ENCODE data around the gene FCHSD2. TPM values are rescaled to one million over a fixed set of nuclear protein-coding genes. Genes with fewer than 3 reads are reported as not detected.

The FCHSD2 gene
- total RNA-seq (ENCODE audit: low replicate concordance): 6.2 and 8.0 TPM in 2 replicates

DNA sequence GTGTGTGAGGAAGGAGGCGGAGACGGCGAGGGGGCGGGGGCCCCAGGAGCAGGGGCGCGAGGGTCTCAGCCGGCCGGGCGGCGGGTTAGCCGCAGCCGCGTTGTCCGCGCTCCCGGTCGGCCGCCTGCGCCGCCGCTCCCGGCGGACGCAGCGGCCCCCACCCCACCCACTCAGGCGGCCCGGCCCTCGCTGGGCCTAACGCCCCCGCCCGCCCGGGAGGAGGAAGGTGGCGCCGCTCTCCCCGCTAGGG, at the start of gene FCHSD2:
Gene FCHSD2 (minus strand): TSS at position 191 of the 250 bp plus-strand sequence. CDS start 441 bp downstream, outside the sequence.

DNA sequence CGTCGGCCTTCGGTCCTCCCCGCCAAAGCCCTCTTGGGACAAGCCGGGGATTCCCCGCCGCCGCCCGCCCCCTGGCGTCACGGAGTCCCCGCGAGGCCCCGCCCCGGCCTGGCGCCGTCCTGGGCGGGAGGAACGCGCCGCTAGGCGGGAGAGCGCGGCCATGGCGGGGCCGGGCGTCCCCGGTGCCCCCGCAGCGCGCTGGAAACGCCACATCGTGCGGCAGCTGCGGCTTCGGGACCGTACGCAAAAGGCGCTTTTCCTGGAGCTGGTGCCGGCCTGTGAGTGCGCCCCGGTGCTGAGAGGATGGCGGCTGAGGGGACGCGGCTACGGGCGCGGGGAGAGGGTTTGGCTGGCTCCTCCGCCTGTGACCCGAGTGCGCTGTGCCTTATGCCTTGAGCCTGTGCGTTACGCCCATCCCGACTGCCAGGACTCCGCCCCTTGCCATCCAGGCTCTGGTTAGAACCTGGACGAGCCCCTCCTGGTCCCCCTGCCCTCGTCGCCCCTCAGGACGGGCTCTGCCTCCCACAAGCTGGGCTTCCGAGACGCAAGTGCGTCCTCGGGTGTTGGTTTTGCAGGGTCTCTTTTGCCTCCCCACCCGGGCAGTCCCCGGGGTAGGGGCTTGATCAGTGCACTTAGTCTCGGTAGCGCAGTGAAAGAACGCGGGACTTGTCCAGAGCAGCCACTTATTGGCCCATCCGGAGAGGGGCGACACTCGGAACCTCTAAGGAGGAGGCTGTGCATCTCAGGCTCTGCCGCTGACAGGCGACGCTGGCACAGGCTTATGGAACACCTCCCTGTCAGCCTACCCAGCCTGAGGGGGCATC, 327.6 kb downstream of the FCHSD2 start, which contains the start of gene ATG16L2:
Gene ATG16L2 (plus strand): TSS at position 126 of the 824 bp plus-strand sequence. CDS start 35 bp downstream, at position 161.

DNA sequence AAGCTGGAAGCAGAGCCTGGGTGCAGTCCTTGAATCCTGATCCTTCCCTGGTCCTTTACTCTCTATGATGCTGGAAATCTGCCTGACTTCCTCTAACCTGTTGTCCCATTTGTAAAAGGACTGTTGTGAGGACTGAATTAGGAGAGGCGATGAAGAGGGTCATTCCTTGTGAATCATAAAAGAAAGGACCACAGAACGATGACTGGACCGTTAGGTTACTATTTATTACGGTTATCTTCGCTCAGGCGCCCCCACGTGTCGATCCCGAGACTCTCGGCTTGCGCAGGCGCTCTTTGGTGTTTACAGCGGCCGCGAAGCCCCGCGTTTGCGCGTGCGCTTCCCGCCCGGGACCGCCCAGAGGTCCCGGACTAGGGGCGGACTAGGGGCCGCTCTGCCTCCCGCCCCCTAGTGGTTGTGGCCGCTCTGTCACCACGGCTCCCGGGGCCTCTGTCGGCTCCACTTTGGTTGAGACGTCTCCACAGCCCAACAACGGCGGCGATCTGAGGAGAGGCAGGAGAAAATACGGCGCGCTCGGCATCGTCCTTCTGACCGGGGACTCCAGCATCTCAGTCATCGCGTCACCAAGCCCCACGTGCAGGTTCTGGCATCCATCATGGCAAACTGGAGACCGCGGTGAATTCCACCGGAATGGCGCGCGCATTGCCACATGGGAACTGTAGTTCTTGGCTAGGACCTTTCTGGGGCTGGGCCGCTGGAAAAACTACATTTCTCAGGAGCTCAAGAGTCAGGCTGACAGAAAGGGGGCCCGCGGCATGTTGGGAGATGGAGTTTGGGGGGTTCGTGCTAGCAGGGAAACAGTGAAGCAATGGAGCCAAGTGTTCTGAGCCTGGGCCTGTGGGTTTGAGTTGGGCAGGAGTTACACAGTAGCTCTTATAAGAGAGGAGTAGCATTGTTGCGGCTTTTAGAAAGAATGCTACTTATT, 348.4 kb downstream of the FCHSD2 start, which contains the start of gene STARD10:
Gene STARD10 (minus strand): TSS at position 623 of the 943 bp plus-strand sequence. CDS start 12,866 bp downstream, outside the sequence.

Other genes with a start within 250 kb of the FCHSD2 start
- 2.0 TPM in 1 of 2 replicates, not detected in the other for gene P2RY2, start 76.0 kb upstream of the FCHSD2 start, total RNA-seq (ENCODE audit: low replicate concordance)
- 0.12 and 5.9 TPM in 2 replicates for gene P2RY6, start 130.0 kb upstream of the FCHSD2 start, total RNA-seq (ENCODE audit: low replicate concordance)
- 20.4 and 29.5 TPM in 2 replicates for gene ARHGEF17, start 166.0 kb upstream of the FCHSD2 start, total RNA-seq (ENCODE audit: low replicate concordance)
- 0.70 and 6.2 TPM in 2 replicates for gene RELT, start 234.1 kb upstream of the FCHSD2 start, total RNA-seq (ENCODE audit: low replicate concordance)